Upper lobe of left lung (tissue), 6 donors: ENCODE data around the gene FUT8. TPM values are rescaled to one million over a fixed set of nuclear protein-coding genes. Genes with fewer than 3 reads are reported as not detected.

ENCODE experiments used
- ATAC-seq, 2 donors: fragments of 200-7000 bp; cut with Tn5 transposase; one replicate each; pipeline ENCODE4 v1.9.1; 2022; ENCODE audit warnings: mild to moderate bottlenecking in 2 of 2, moderate library complexity in 2 of 2; ENCODE audit not compliant: low FRiP score in 2 of 2
- DNase-seq, 2 donors: peaks; one replicate each; pipeline ENCODE4 v3.0.0-alpha.2; 2019 to 2020
- H3K27ac ChIP-seq, 4 donors: fragments of 200-600 bp; sonication (generic); one replicate each; pipeline ENCODE4 v1.5.1; 2016 to 2019
- H3K27me3 ChIP-seq, 4 donors: fragments of 200-600 bp; sonication (generic); one replicate each; pipeline ENCODE4 v1.5.1; 2017 to 2019
- H3K36me3 ChIP-seq, 4 donors: fragments of 200-600 bp; sonication (generic); one replicate each; pipeline ENCODE4 v1.5.1; 2016 to 2019
- H3K4me1 ChIP-seq, 4 donors: fragments of 200-600 bp; sonication (generic); one replicate each; pipeline ENCODE4 v1.5.1; 2018 to 2019
- H3K4me3 ChIP-seq, 4 donors: fragments of 200-600 bp; sonication (generic); one replicate each; pipeline ENCODE4 v1.5.1; 2017 to 2019; ENCODE audit warnings: mild to moderate bottlenecking in 2 of 4, moderate library complexity in 1 of 4
- H3K9me3 ChIP-seq, 4 donors: fragments of 200-600 bp; sonication (generic); one replicate each; pipeline ENCODE4 v1.5.1; 2018 to 2019
- EP300 ChIP-seq, 4 donors: sonication (generic); formaldehyde crosslinking; IDR thresholded peaks; one replicate each; pipeline ENCODE4 v1.5.1; 2017; ENCODE audit warnings: antibody characterized with exemption in 4 of 4, control low read depth in 2 of 4
- POLR2A ChIP-seq, 4 donors: fragments of 450-650 bp; IDR thresholded peaks; one replicate each; pipeline ENCODE4 v1.5.1; 2016 to 2017; ENCODE audit warnings: antibody characterized with exemption in 4 of 4, mild to moderate bottlenecking in 2 of 4
- POLR2AphosphoS5 ChIP-seq, 2 donors: sonication (generic); formaldehyde crosslinking; IDR thresholded peaks; one replicate each; pipeline ENCODE4 v1.5.1; 2017; ENCODE audit warnings: antibody characterized with exemption in 2 of 2
- WGBS, 2 donors: methylation state at CpG; one replicate each; pipeline ENCODE4 v1.1.5; 2017 to 2018; 5-methylcytosine and 5-hydroxymethylcytosine counted together
- total RNA-seq, 6 donors: library from RNA; depleted of rRNA in 4 of 6; stranded (reverse); fragments of >200 nt in 4 of 6; gene quantifications; one replicate each; pipeline versions ENCODE4 v1.1.0 to v1.2.1, GENCODE V29; 2016 to 2021
- TF ChIP-seq, protein P1 (sequence below), 6 experiments: fragments of 450-650 bp in 4 of 6; fragments of 200-600 bp in 2 of 6; sonication (generic) in 2 of 6; IDR thresholded peaks; one replicate each; pipeline ENCODE4 v1.5.1; 2016 to 2019; ENCODE audit warnings: antibody characterized with exemption in 6 of 6
- donor health status: DM: no; HTN: no; CAD: no; lungs with moderate emphysema.
- donor health status: DM: no; HTN: yes; CAD: no; lungs with severe emphysema.

The FUT8 gene
- total RNA-seq, 6 donors from 2014 or later, result 17.3 to 38.8 (median 29.1) TPM

DNA sequence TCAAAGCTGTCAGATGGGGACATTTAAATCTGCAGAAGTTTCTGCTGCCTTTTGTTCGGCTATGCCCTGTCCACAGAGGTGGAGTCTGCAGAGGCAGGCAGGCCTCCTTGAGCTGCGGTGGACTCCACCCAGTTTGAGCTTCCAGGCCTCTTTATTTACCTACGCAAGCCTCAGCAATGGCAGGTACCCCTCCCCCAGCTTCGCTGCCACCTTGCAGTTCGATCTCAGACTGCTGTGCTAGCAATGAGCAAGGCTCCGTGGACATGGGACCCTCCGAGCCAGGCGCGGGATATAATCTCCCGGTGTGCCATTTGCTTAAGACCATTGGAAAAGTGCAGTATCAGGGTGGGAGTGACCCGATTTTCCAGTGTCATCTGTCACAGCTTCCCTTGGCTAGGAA, 115.5 kb downstream of the FUT8 start:
- Histone ChIP-seq H3K9me3 (peaks cover 0 to 8% (median 3%) of the 10 kb centered on the region in 4 donors), H3K4me1 (no peaks in the 10 kb centered on the region), H3K27ac (no peak overlapping the region), H3K36me3 (no peaks in the 10 kb centered on the region), H3K27me3 (no peaks in the 10 kb centered on the region), H3K4me3 (no peak overlapping the region)
- TF ChIP-seq, protein P1, sequence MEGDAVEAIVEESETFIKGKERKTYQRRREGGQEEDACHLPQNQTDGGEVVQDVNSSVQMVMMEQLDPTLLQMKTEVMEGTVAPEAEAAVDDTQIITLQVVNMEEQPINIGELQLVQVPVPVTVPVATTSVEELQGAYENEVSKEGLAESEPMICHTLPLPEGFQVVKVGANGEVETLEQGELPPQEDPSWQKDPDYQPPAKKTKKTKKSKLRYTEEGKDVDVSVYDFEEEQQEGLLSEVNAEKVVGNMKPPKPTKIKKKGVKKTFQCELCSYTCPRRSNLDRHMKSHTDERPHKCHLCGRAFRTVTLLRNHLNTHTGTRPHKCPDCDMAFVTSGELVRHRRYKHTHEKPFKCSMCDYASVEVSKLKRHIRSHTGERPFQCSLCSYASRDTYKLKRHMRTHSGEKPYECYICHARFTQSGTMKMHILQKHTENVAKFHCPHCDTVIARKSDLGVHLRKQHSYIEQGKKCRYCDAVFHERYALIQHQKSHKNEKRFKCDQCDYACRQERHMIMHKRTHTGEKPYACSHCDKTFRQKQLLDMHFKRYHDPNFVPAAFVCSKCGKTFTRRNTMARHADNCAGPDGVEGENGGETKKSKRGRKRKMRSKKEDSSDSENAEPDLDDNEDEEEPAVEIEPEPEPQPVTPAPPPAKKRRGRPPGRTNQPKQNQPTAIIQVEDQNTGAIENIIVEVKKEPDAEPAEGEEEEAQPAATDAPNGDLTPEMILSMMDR (IDR thresholded peaks at IDR 0.05), result no peak
- TF ChIP-seq EP300 (IDR thresholded peaks at IDR 0.05), result no peak
- TF ChIP-seq POLR2A (IDR thresholded peaks at IDR 0.05), result no peak
- no peak for TF ChIP-seq POLR2AphosphoS5 (IDR thresholded peaks at IDR 0.05)
- WGBS, 2 donors, result 95 to 97% methylated on average over 10 to 11 of the region's 11 CpGs
- no peak for ATAC-seq
- no peak for DNase-seq

DNA sequence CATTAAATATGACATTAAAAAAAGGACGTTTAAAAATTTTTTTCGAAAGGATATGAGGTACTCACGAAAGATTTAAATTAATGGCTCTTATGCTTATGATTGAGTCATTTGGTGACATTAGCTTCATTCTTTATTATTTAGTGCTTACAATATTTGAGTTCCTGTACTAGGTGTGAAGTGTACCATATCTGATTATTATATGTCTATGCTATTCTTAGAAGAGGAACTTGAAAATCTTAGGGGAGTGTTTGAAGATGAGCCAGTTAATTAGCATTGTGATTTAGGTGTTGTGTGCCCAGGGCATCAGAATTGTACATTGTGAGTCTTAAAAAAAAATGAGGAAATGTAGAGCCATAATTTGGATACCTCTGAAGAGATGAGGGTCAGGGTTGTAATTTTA, 118.6 kb downstream of the FUT8 start:
- WGBS, 2 donors, result 87 to 93% methylated on average over 3 of the region's 3 CpGs

DNA sequence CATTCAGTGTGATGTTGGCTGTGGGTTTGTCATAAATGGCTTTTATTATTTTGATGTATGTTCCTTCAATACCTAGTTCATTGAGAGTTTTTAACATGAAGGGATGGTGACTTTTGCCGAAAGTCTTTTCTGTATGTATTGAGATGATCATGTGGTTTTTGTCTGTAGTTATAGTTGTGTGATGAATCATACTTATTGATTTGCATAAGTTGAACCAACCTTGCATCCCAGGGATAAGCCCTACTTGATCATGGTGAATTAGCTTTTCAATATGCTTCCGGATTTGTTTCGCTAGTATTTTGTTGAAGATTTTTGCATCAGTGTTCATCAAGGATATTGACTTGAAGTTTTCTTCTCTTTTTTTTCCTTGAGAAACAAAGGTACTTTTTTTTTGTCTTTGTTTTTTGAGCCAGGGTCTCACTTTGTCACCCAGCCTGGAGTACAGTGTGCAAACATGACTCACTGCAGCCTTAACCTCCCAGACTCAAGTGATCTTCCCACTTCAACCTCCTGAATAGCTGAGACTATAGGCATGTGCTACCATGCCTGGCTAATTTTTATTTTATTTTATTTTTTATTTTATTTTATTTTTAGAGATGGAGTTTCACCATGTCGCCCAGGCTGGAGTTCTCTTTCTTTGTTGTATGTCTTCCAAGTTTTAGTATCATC, 121.3 kb downstream of the FUT8 start:
- Histone ChIP-seq H3K9me3 (no peaks in the 10 kb centered on the region), H3K4me1 (no peaks in the 10 kb centered on the region), H3K4me3 (no peak overlapping the region), H3K36me3 (no peaks in the 10 kb centered on the region), H3K27me3 (no peaks in the 10 kb centered on the region), H3K27ac (no peak overlapping the region)
- 82 to 97% methylated on average over 4 of the region's 4 CpGs for WGBS, 2 donors
- DNase-seq (no peak), ATAC-seq (no peak)
- no peak for TF ChIP-seq EP300 (IDR thresholded peaks at IDR 0.05)
- TF ChIP-seq POLR2AphosphoS5 (IDR thresholded peaks at IDR 0.05), result no peak
- TF ChIP-seq, protein P1 (IDR thresholded peaks at IDR 0.05), result no peak
- no peak for TF ChIP-seq POLR2A (IDR thresholded peaks at IDR 0.05)

More for the DNA sequence above, 118.6 kb downstream of the FUT8 start:
- DNase-seq (no peak), ATAC-seq (no peak)
- Histone ChIP-seq H3K9me3 (peaks cover 0 to 8% (median 3%) of the 10 kb centered on the region in 4 donors), H3K27ac (no peak overlapping the region), H3K27me3 (no peaks in the 10 kb centered on the region), H3K4me1 (no peaks in the 10 kb centered on the region), H3K4me3 (no peak overlapping the region), H3K36me3 (no peaks in the 10 kb centered on the region)
- TF ChIP-seq, protein P1 (IDR thresholded peaks at IDR 0.05), result no peak
- no peak for TF ChIP-seq EP300 (IDR thresholded peaks at IDR 0.05)
- TF ChIP-seq POLR2AphosphoS5 (IDR thresholded peaks at IDR 0.05), result no peak
- no peak for TF ChIP-seq POLR2A (IDR thresholded peaks at IDR 0.05)

DNA sequence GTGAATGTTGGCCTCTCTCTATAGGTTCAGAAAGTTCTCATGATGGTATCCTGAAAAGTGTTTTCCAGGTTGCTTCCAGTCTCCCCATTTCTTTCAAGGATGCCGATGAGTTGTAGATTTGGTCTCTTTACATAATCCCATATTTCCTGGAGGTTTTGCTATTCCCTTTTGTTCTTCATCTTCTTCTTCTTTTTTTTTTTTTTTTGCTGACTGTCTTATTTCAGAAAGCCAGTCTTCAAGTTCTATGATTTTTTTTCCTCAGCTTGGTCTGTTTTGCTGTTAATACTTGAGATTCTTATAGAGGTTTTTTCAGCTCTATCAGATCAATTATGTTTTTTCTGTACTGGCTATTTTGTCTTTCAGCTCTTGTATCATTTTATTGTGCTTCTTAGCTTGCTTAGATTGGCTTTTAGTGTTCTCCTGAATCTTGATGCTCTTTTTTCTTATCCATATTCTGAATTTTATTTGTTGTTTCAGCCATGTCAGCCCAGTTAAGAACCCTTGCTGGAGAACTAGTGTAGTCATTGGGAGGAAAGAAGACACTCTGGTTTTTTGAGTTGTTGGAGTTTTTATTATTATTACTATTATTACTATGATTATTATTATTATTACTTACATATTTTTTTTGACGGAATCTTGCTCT, 124.4 kb downstream of the FUT8 start:
- H3K9me3 ChIP-seq, result no peaks in the 10 kb centered on the region
- ATAC-seq (no peak), DNase-seq (no peak)
- H3K4me3 ChIP-seq, result no peak overlapping the region
- H3K4me1 ChIP-seq, result no peaks in the 10 kb centered on the region
- 98 to 99% methylated on average over 2 of the region's 2 CpGs for WGBS, 2 donors
- no peaks in the 10 kb centered on the region for H3K36me3 ChIP-seq
- H3K27me3 ChIP-seq, result no peaks in the 10 kb centered on the region
- no peak overlapping the region for H3K27ac ChIP-seq
- TF ChIP-seq, protein P1 (IDR thresholded peaks at IDR 0.05), result no peak
- TF ChIP-seq POLR2A (IDR thresholded peaks at IDR 0.05), result no peak
- TF ChIP-seq POLR2AphosphoS5 (IDR thresholded peaks at IDR 0.05), result no peak
- TF ChIP-seq EP300 (IDR thresholded peaks at IDR 0.05), result no peak
